Neural crest cell (in vitro differentiated cells): Measurements from ENCODE around the gene ITGAE. TPM values are rescaled to one million over a fixed set of nuclear protein-coding genes. Genes with fewer than 3 reads are reported as not detected.

ENCODE experiments used
- DNase-seq: peaks from one replicate; pipeline ENCODE4 v3.0.0; 2021; ENCODE audit warnings: low read depth, mixed read lengths, low spot score
- H3K27ac Mint-ChIP-seq: one replicate; pipeline ENCODE4 v1.8.0; 2021; ENCODE audit warnings: mild to moderate bottlenecking, mixed read lengths; ENCODE audit not compliant: unreplicated experiment
- H3K27me3 Mint-ChIP-seq: 2 replicates; pipeline ENCODE4 v1.8.0; 2021; ENCODE audit warnings: low read depth, mild to moderate bottlenecking, mixed read lengths
- H3K36me3 Mint-ChIP-seq: 2 replicates; pipeline ENCODE4 v1.8.0; 2021; ENCODE audit warnings: low read depth, mild to moderate bottlenecking, mixed read lengths
- H3K4me1 Mint-ChIP-seq: 2 replicates; pipeline ENCODE4 v1.8.0; 2021; ENCODE audit warnings: mixed read lengths
- H3K4me3 Mint-ChIP-seq: one replicate; pipeline ENCODE4 v1.8.0; 2021; ENCODE audit warnings: mild to moderate bottlenecking, mixed read lengths
- H3K9me3 Mint-ChIP-seq: 2 replicates; pipeline ENCODE4 v1.8.0; 2021; ENCODE audit warnings: mixed read lengths
- CTCF ChIP-seq: fragments of 200-600 bp; sonication (generic); conservative IDR thresholded peaks from 2 replicates; pipeline ENCODE4 v1.5.0; 2021; ENCODE audit warnings: antibody characterized with exemption, mild to moderate bottlenecking
- total RNA-seq: library from RNA; stranded (reverse); gene quantifications from 2 replicates; pipeline ENCODE4 v1.2.1, GENCODE V29; 2021

The ITGAE gene
- total RNA-seq, 1 donor from 2014 or later: 43.1 TPM

GRCh38 chr17:3719265-3719664 lies 81.7 kb downstream of the ITGAE start:
- Mint-ChIP-seq H3K4me1 (peaks cover 17% of the 10 kb centered on the region), H3K27ac (no peak overlapping the region), H3K27me3 (no peaks in the 10 kb centered on the region), H3K4me3 (peak overlapping the region; percentile 54), H3K36me3 (peaks cover 6% of the 10 kb centered on the region), H3K9me3 (no peaks in the 10 kb centered on the region)
- no peak for TF ChIP-seq CTCF
- DNase-seq: no peak

DNA sequence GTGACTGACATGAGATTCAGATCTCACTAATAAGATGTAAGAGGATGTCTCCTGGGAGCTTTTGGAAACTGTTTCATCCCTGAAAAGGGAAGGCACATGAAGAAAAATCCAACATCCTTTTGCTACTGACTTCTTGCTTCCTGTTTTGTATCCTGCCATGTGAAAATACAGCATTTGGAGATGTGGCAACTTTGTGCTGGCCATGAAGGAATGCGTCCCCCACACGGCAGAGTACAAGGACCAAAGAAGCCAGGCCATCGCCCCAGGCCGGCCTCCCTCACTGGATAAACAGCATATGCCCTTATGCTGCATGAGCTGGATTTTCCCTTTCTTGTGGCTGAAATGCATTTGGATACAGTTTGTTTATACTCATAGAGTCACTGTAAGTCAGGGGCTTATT lies 82.8 kb downstream of the ITGAE start:
- Mint-ChIP-seq H3K4me1 (peaks cover 15% of the 10 kb centered on the region), H3K36me3 (peaks cover 6% of the 10 kb centered on the region), H3K4me3 (peak overlapping the region; percentile 19), H3K27ac (no peak overlapping the region), H3K9me3 (no peaks in the 10 kb centered on the region), H3K27me3 (no peaks in the 10 kb centered on the region)
- DNase-seq: no peak
- no peak for TF ChIP-seq CTCF

GRCh38 chr17:3715296-3715695 lies 85.7 kb downstream of the ITGAE start:
- H3K27me3 Mint-ChIP-seq: no peaks in the 10 kb centered on the region
- no peak for DNase-seq
- no peaks in the 10 kb centered on the region for H3K9me3 Mint-ChIP-seq
- no peak overlapping the region for H3K4me3 Mint-ChIP-seq
- H3K36me3 Mint-ChIP-seq: peaks cover 11% of the 10 kb centered on the region
- peaks cover 5% of the 10 kb centered on the region for H3K4me1 Mint-ChIP-seq
- no peak for TF ChIP-seq CTCF
- H3K27ac Mint-ChIP-seq: no peak overlapping the region

DNA sequence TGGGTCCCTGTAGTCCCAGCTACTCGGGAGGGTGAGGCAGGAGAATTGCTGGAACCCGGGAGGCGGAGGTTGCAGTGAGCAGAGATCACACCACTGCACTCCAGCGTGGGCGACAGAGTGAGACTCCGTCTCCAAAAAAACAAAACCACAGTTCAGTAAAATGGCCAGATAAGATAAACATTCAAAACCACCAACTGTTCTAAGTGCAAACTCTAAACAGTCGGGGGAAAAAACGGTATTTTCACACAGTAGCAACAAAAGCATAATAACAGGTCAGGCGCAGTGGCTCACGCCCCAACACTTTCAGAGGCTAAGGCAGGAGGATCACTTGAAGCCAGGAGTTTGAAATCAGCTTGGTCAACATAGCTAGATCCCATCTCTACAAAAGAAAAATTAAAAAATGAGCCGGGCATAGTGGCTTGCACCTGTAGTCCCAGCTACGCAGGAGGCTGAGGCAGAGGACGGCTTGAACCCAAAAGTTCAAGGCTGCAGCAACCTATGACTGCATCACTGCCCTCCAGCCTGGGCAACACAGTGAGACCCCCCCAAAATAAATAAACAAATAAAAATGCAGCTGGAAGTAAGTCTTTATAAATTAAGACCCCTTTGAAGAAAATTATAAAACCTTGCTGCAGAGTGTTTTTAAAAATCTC lies 88.1 kb downstream of the ITGAE start:
- Mint-ChIP-seq H3K9me3 (no peaks in the 10 kb centered on the region), H3K36me3 (peaks cover 11% of the 10 kb centered on the region), H3K4me3 (no peak overlapping the region), H3K27me3 (no peaks in the 10 kb centered on the region), H3K27ac (no peak overlapping the region), H3K4me1 (no peaks in the 10 kb centered on the region)
- no peak for DNase-seq
- no peak for TF ChIP-seq CTCF

DNA sequence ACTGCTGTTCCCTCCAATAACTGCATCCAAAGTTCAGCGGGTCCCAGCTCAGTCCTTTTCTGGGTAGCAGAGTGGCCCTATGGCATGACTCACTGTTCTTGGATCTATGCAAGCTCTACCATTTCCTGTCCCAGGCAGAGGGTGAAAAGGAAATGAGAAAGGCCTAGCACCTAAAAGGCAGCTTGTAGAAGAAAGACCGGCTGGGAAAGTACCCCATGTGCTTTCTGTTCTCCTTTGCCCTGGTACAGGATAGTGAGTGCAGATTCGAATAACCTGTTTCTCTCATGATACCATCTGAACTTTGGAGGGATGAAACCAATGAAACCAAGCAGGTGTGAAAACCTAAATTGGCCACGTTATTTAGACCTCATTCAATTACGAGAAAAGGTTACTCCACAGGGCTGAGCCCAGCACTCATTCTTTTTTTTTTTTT lies 90.0 kb downstream of the ITGAE start:
- Mint-ChIP-seq H3K4me3 (no peak overlapping the region), H3K4me1 (no peaks in the 10 kb centered on the region), H3K9me3 (no peaks in the 10 kb centered on the region), H3K36me3 (peaks cover 11% of the 10 kb centered on the region), H3K27ac (no peak overlapping the region), H3K27me3 (no peaks in the 10 kb centered on the region)
- TF ChIP-seq CTCF: no peak
- no peak for DNase-seq
